Cortex of kidney (tissue), 1 donor: ENCODE measurements around the gene UBQLN1.
"Not testable (repeated sequence)": the region's sequence is repeated elsewhere in the genome, so short reads cannot be mapped to it uniquely, and the experiment has no call there.

Experiments used
- DNase-seq: peaks from one replicate; lab custom pipeline; 2025; lab: John Stamatoyannopoulos, UW

Gene UBQLN1

GRCh38 chr9:83630938-83631457, 76.8 kb downstream of the UBQLN1 start:
- DNase-seq: no peak

GRCh38 chr9:83629433-83630104, 78.2 kb downstream of the UBQLN1 start:
- DNase-seq: no peak

GRCh38 chr9:83628540-83628939, 79.2 kb downstream of the UBQLN1 start:
- no peak for DNase-seq

- DNase-seq: no peak
These were observed 82.6 kb downstream of the UBQLN1 start for GRCh38 chr9:83625178-83625577.

GRCh38 chr9:83623679-83624076, 84.1 kb downstream of the UBQLN1 start:
- DNase-seq: no peak

GRCh38 chr9:83622939-83623678, 84.6 kb downstream of the UBQLN1 start, which contains the start of gene IDNK:
Gene IDNK, plus strand, starts transcription at chr9:83623143. Its CDS starts 29 bp downstream, at chr9:83623172.
- no peak for DNase-seq

- DNase-seq: no peak
These were observed 85.3 kb downstream of the UBQLN1 start for GRCh38 chr9:83622433-83622938.

- DNase-seq: no peak
These were observed 86.7 kb downstream of the UBQLN1 start for GRCh38 chr9:83620841-83621636.

GRCh38 chr9:83617299-83617698, 90.5 kb downstream of the UBQLN1 start:
- no peak for DNase-seq

GRCh38 chr9:83613298-83613697, 94.5 kb downstream of the UBQLN1 start:
- DNase-seq: not testable (repeated sequence)
